GM10266 (cell line): Measurements from ENCODE around the gene TMTC2.

Experiments used
- DNase-seq: peaks from one replicate; pipeline ENCODE4 v3.0.0; 2012; ENCODE audit errors: extremely low spot score
- CTCF ChIP-seq: IDR thresholded peaks from 2 replicates; pipeline ENCODE4 v1.5.1; 2012; ENCODE audit warnings: mild to moderate bottlenecking, low read depth; ENCODE audit not compliant: control insufficient read depth, insufficient read depth; ENCODE audit errors: missing control alignments

The TMTC2 gene

GRCh38 chr12:82665142-82665923 is 21.4 kb upstream of the TMTC2 start:
- DNase-seq = no peak
- no peak for TF ChIP-seq CTCF

GRCh38 chr12:82666830-82667229 is 19.9 kb upstream of the TMTC2 start:
- DNase-seq = no peak
- no peak for TF ChIP-seq CTCF

GRCh38 chr12:82671673-82672195 is 15.0 kb upstream of the TMTC2 start:
- no peak for TF ChIP-seq CTCF
- no peak for DNase-seq

GRCh38 chr12:82672811-82673495 is 13.8 kb upstream of the TMTC2 start:
- no peak for DNase-seq
- no peak for TF ChIP-seq CTCF

- no peak for TF ChIP-seq CTCF
- no peak for DNase-seq
Observed at GRCh38 chr12:82673698-82674097, 13.0 kb upstream of the TMTC2 start.

GRCh38 chr12:82675246-82675645 is 11.5 kb upstream of the TMTC2 start:
- no peak for TF ChIP-seq CTCF
- no peak for DNase-seq

GRCh38 chr12:82682326-82682725 is 4.4 kb upstream of the TMTC2 start:
- DNase-seq = no peak
- no peak for TF ChIP-seq CTCF
